ENCODE measurements around the gene RRBP1.

Gene RRBP1

GRCh38 chr20:17595856-17596255 is 86.2 kb downstream of the RRBP1 start:
- DNase-seq (ENCODE audit: low read depth) = no peak
- no peak for TF ChIP-seq CTCF (conservative IDR thresholded peaks at IDR 0.05; ENCODE audit: control insufficient read depth, insufficient read depth, low read depth, low read length)
- H3K4me3 ChIP-seq (ENCODE audit: control insufficient read depth, low read depth, low read length) = no peak overlapping the region

- no peak for TF ChIP-seq CTCF (conservative IDR thresholded peaks at IDR 0.05; ENCODE audit: control insufficient read depth, insufficient read depth, low read depth, low read length)
These were observed 87.6 kb downstream of the RRBP1 start for GRCh38 chr20:17594443-17594842.

GRCh38 chr20:17593902-17594301 is 88.1 kb downstream of the RRBP1 start:
- DNase-seq (ENCODE audit: low read depth) = no peak
- no peak overlapping the region for H3K4me3 ChIP-seq (ENCODE audit: control insufficient read depth, low read depth, low read length)
- TF ChIP-seq CTCF (conservative IDR thresholded peaks at IDR 0.05; ENCODE audit: control insufficient read depth, insufficient read depth, low read depth, low read length) = no peak

More at GRCh38 chr20:17594443-17594842, 87.6 kb downstream of the RRBP1 start:
- H3K4me3 ChIP-seq (ENCODE audit: control insufficient read depth, low read depth, low read length) = no peak overlapping the region
- DNase-seq (ENCODE audit: low read depth) = peak; percentile 50

GRCh38 chr20:17590245-17590644 is 91.8 kb downstream of the RRBP1 start:
- no peak for DNase-seq (ENCODE audit: low read depth)
- no peak overlapping the region for H3K4me3 ChIP-seq (ENCODE audit: control insufficient read depth, low read depth, low read length)
- no peak for TF ChIP-seq CTCF (conservative IDR thresholded peaks at IDR 0.05; ENCODE audit: control insufficient read depth, insufficient read depth, low read depth, low read length)

GRCh38 chr20:17589161-17589834 is 92.7 kb downstream of the RRBP1 start:
- no peak overlapping the region for H3K4me3 ChIP-seq (ENCODE audit: control insufficient read depth, low read depth, low read length)
- TF ChIP-seq CTCF (conservative IDR thresholded peaks at IDR 0.05; ENCODE audit: control insufficient read depth, insufficient read depth, low read depth, low read length) = no peak
- DNase-seq (ENCODE audit: low read depth) = peak; percentile 56

GRCh38 chr20:17587824-17588223 is 94.2 kb downstream of the RRBP1 start:
- no peak for TF ChIP-seq CTCF (conservative IDR thresholded peaks at IDR 0.05; ENCODE audit: control insufficient read depth, insufficient read depth, low read depth, low read length)
- H3K4me3 ChIP-seq (ENCODE audit: control insufficient read depth, low read depth, low read length) = no peak overlapping the region
- DNase-seq (ENCODE audit: low read depth) = no peak

GRCh38 chr20:17587148-17587547 is 94.9 kb downstream of the RRBP1 start:
- DNase-seq (ENCODE audit: low read depth) = no peak
- TF ChIP-seq CTCF (conservative IDR thresholded peaks at IDR 0.05; ENCODE audit: control insufficient read depth, insufficient read depth, low read depth, low read length) = no peak
- no peak overlapping the region for H3K4me3 ChIP-seq (ENCODE audit: control insufficient read depth, low read depth, low read length)

Data from fibroblast of mammary gland (primary cell).